Adrenal gland (tissue), 12 donors: ENCODE data around the gene SRGAP1. TPM values are rescaled to one million over a fixed set of nuclear protein-coding genes. Genes with fewer than 3 reads are reported as not detected.

ENCODE experiments used
- DNase-seq, 7 donors: peaks; one replicate each; pipeline ENCODE4 v3.0.0-alpha.2; 2019 to 2020
- H3K27ac ChIP-seq, 5 donors: fragments of 200-600 bp; sonication (generic) in 4 of 5; 1 replicate in 3 of 5; 2 replicates in 2 of 5; pipeline versions ENCODE4 v1.5.1 to v1.8.0; 2016 to 2020; ENCODE audit warnings: mild to moderate bottlenecking in 1 of 5
- H3K27me3 ChIP-seq: fragments of 200-600 bp; 2 replicates; pipeline ENCODE4 v1.8.0; 2021
- H3K36me3 ChIP-seq, 2 donors: fragments of 200-600 bp; replicated peaks in 1 of 2; 1 replicate in 1 of 2; 2 replicates in 1 of 2; pipeline versions ENCODE4 v1.5.1 to v1.8.0; 2018 to 2022
- H3K4me1 ChIP-seq, 2 donors: fragments of 200-600 bp; replicated peaks in 1 of 2; 1 replicate in 1 of 2; 2 replicates in 1 of 2; pipeline versions ENCODE4 v1.5.1 to v1.8.0; 2018 to 2021
- H3K4me3 ChIP-seq, 4 donors: fragments of 200-600 bp; sonication (generic) in 3 of 4; one replicate each; pipeline ENCODE4 v1.5.1; 2016 to 2018
- H3K9me3 ChIP-seq, 3 donors: fragments of 200-600 bp; sonication (generic) in 1 of 3; replicated peaks in 1 of 3; 1 replicate in 2 of 3; 2 replicates in 1 of 3; pipeline versions ENCODE4 v1.5.1 to v1.8.0; 2016 to 2021
- POLR2A ChIP-seq, 2 donors: fragments of 450-650 bp; IDR thresholded peaks; one replicate each; pipeline ENCODE4 v1.6.1; 2017; ENCODE audit warnings: antibody characterized with exemption in 2 of 2, mild to moderate bottlenecking in 2 of 2, moderate library complexity in 1 of 2
- WGBS, 4 donors: extraction: QIAGEN DNeasy Blood & Tissue Kit in 2 of 4; methylation state at CpG; one replicate each; pipeline versions ENCODE4 v1.1.5 to v1.1.7; 2013 to 2017; 5-methylcytosine and 5-hydroxymethylcytosine counted together
- intact Hi-C, 2 donors: fragments of 100-400 bp; cut with DNase I; formaldehyde crosslinking; loops; one replicate each; pipeline versions ENCODE4 v1.14.1 to v1.15.0; 2022 to 2023
- polyA plus RNA-seq, 3 donors: library from polyadenylated mRNA; stranded (reverse); fragments of 200-250 nt in 2 of 3; fragments of 350-450 nt in 1 of 3; fragmentation: Illumina TruSeq in 1 of 3; extraction: RNeasy Lipid Tissue Mini Kit (QIAGEN cat#74804) in 1 of 3; gene quantifications; one replicate each; pipeline ENCODE4 v1.2.3, GENCODE V29; 2013 to 2014
- total RNA-seq, 9 donors: library from RNA; depleted of rRNA in 4 of 9; stranded (reverse); fragments of >200 nt in 4 of 9; fragments of 120-200 nt in 1 of 9; fragmentation: NEBNext Ultra II Directional in 1 of 9; extraction: Animal tissue kit (Norgen Biotek cat#: 25700) in 1 of 9; gene quantifications; one replicate each; pipeline versions ENCODE4 v1.1.0 to v1.2.4, GENCODE V29; 2013 to 2023
- TF ChIP-seq, protein P1 (sequence below), 6 experiments: fragments of 450-650 bp in 4 of 6; fragments of 200-600 bp in 2 of 6; sonication (generic) in 1 of 6; IDR thresholded peaks; 1 replicate in 5 of 6; 2 replicates in 1 of 6; pipeline versions ENCODE4 v1.5.1 to v1.8.0; 2016 to 2021; ENCODE audit warnings: antibody characterized with exemption in 6 of 6, mild to moderate bottlenecking in 2 of 6, moderate library complexity in 1 of 6
- donor health status: healthy with polysubstance abuse.
- donor health status: Bipolar disorder and iron deficiency.
- donor health status: DM: yes; HTN: yes; CAD: no.
- donor health status: DM: no; HTN: no; CAD: no.
- donor health status: DM: no; HTN: no; CAD: no.
- donor health status: DM: yes; HTN: yes; CAD: no.

The SRGAP1 gene
- total and polyA plus RNA-seq, 12 donors: 2.4 to 35.6 (median 9.8) TPM

DNA sequence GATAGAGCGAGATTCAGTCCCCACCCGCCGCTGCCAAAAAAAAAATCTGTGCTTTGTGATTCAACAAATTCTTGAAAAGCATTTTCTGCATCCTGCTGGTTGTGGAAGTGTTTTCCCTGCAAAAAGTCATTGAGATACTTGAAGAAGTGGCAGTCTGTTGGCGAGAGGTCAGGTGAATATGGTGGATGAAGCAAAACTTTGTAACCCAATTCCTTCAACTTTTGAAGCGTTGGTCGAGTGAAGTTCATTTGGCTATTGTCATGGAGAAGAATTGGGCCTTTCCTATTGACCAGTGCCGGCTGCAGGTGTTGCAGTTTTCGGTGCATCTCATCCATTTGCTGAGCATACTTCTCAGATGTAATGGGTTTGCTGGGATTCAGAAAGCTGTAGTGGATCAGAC is 20.9 kb downstream of the SRGAP1 start:
- intact Hi-C loops: no loop called here
- DNase-seq: no peak
- no peak for TF ChIP-seq POLR2A (IDR thresholded peaks at IDR 0.05)
- TF ChIP-seq, protein P1, sequence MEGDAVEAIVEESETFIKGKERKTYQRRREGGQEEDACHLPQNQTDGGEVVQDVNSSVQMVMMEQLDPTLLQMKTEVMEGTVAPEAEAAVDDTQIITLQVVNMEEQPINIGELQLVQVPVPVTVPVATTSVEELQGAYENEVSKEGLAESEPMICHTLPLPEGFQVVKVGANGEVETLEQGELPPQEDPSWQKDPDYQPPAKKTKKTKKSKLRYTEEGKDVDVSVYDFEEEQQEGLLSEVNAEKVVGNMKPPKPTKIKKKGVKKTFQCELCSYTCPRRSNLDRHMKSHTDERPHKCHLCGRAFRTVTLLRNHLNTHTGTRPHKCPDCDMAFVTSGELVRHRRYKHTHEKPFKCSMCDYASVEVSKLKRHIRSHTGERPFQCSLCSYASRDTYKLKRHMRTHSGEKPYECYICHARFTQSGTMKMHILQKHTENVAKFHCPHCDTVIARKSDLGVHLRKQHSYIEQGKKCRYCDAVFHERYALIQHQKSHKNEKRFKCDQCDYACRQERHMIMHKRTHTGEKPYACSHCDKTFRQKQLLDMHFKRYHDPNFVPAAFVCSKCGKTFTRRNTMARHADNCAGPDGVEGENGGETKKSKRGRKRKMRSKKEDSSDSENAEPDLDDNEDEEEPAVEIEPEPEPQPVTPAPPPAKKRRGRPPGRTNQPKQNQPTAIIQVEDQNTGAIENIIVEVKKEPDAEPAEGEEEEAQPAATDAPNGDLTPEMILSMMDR (IDR thresholded peaks at IDR 0.05): no peak
- Histone ChIP-seq H3K4me1 (peaks cover 9 to 37% of the 10 kb centered on the region in 2 donors), H3K4me3 (no peak overlapping the region), H3K27ac (no peak overlapping the region), H3K36me3 (no peaks in the 10 kb centered on the region), H3K27me3 (no peaks in the 10 kb centered on the region), H3K9me3 (no peaks in the 10 kb centered on the region)
- 94 to 96% (median 95%) methylated on average over 8 of the region's 8 CpGs for WGBS, 4 donors

DNA sequence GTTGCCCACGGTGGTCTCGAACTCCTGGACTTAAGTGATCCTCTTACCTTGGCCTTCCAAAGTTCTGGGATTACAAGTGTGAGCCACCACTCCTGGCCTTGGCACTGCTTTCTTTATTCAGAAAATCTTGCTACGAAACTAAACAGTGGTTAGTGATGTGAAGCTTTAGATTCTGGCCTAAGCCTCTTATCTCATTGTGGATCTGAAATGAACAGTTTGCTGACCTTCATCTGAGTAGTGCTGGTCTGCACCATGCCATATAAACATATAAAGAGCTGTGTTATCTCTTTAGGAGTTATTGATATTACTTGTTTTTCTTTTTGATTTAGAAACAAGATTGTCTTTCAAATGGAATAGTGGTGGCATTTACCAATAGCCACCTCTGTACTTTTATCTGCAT is 22.6 kb downstream of the SRGAP1 start:
- Histone ChIP-seq H3K9me3 (no peaks in the 10 kb centered on the region), H3K27ac (no peak overlapping the region), H3K36me3 (no peaks in the 10 kb centered on the region), H3K27me3 (no peaks in the 10 kb centered on the region), H3K4me1 (peaks cover 5 to 31% of the 10 kb centered on the region in 2 donors), H3K4me3 (no peak overlapping the region)
- WGBS, 4 donors: 54 to 66% (median 57%) methylated on average over 3 of the region's 3 CpGs
- TF ChIP-seq POLR2A (IDR thresholded peaks at IDR 0.05): no peak
- TF ChIP-seq, protein P1 (IDR thresholded peaks at IDR 0.05): no peak
- intact Hi-C loops: no loop called here
- no peak for DNase-seq

GRCh38 chr12:63869656-63870055 is 25.2 kb downstream of the SRGAP1 start:
- no peak for DNase-seq
- Histone ChIP-seq H3K27me3 (no peaks in the 10 kb centered on the region), H3K4me1 (peaks cover 0 to 21% of the 10 kb centered on the region in 2 donors), H3K36me3 (no peaks in the 10 kb centered on the region), H3K27ac (no peak overlapping the region), H3K9me3 (no peaks in the 10 kb centered on the region), H3K4me3 (no peak overlapping the region)
- intact Hi-C loops: no loop called here
- WGBS, 4 donors: 84 to 94% (median 90%) methylated on average over 1 of the region's 1 CpG
- TF ChIP-seq, protein P1 (IDR thresholded peaks at IDR 0.05): no peak
- TF ChIP-seq POLR2A (IDR thresholded peaks at IDR 0.05): no peak

DNA sequence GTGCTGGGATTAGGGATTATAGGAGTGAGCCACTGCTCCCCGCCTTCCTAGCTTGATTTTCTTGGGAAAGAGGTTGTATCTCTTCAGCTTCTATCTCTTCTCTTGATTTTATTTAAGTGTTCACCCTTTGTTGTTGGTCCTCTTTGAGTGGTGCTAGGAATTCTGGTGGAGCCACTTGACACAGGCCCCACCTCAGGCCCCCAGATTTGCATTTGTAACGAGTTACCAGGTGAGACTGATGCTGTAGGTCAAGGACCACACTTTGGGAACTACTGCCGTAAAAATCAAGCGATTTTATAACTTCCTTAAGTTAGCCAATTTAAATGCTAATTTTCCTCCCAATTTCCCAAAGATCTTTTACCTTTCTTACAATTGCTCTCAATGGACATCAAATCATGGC is 26.3 kb downstream of the SRGAP1 start:
- intact Hi-C loops: no loop called here
- TF ChIP-seq, protein P1 (IDR thresholded peaks at IDR 0.05): no peak
- no peak for TF ChIP-seq POLR2A (IDR thresholded peaks at IDR 0.05)

More for the DNA sequence above, 26.3 kb downstream of the SRGAP1 start:
- Histone ChIP-seq H3K9me3 (no peaks in the 10 kb centered on the region), H3K27ac (no peak overlapping the region), H3K27me3 (no peaks in the 10 kb centered on the region), H3K4me3 (no peak overlapping the region), H3K36me3 (no peaks in the 10 kb centered on the region), H3K4me1 (peaks cover 0 to 26% of the 10 kb centered on the region in 2 donors)
- DNase-seq: no peak
- 81 to 96% (median 92%) methylated on average over 4 of the region's 4 CpGs for WGBS, 4 donors
